H1 (cell line): ENCODE results near the gene PTGES2. TPM values are rescaled to one million over a fixed set of nuclear protein-coding genes. Genes with fewer than 3 reads are reported as not detected.

Experiments used
- CTCF ChIA-PET: fragments of 300-600 bp; sonication (Branson Sonifier 250); formaldehyde crosslinking; loops from one replicate; lab custom pipeline; 2021; ENCODE audit not compliant: partially characterized antibody; lab: Charles Lee
- POLR2A ChIA-PET: fragments of 300-600 bp; sonication (Branson Sonifier 250); formaldehyde crosslinking; loops from one replicate; lab custom pipeline; 2021; ENCODE audit warnings: inconsistent platforms; ENCODE audit not compliant: partially characterized antibody; lab: Charles Lee
- DNase-seq, 2 experiments: peaks; one replicate each; pipeline versions ENCODE4 v3.0.0 to v3.0.0-alpha.2; 2010 to 2022; ENCODE audit warnings: low spot score in 2 of 2, low read depth in 1 of 2, mixed read lengths in 1 of 2
- FAIRE-seq: peaks from 2 replicates; lab custom pipeline; 2011; peaks lifted over from hg19 to GRCh38; lab: Jason Lieb, UNC
- H2AFZ ChIP-seq: 2 replicates; pipeline ENCODE4 v1.8.1; 2012; ENCODE audit warnings: low read length, inconsistent platforms
- H2AK5ac ChIP-seq: 2 replicates; pipeline ENCODE4 v1.6.1; 2013; ENCODE audit warnings: low read depth, low read length
- H2BK120ac ChIP-seq: replicated peaks from 2 replicates; pipeline ENCODE3; 2013; ENCODE audit warnings: low read depth, low read length, inconsistent platforms
- H2BK12ac ChIP-seq: 2 replicates; pipeline ENCODE4 v1.6.1; 2013; ENCODE audit warnings: low read depth, low read length
- H2BK15ac ChIP-seq: 2 replicates; pipeline ENCODE4 v1.6.1; 2013; ENCODE audit warnings: low read length
- H2BK20ac ChIP-seq: 2 replicates; pipeline ENCODE4 v1.6.1; 2013; ENCODE audit warnings: low read length
- H2BK5ac ChIP-seq: 2 replicates; pipeline ENCODE4 v1.6.1; 2013; ENCODE audit warnings: low read depth, low read length
- H3K14ac ChIP-seq: 2 replicates; pipeline ENCODE4 v1.6.1; 2013; ENCODE audit warnings: inconsistent platforms; ENCODE audit not compliant: insufficient read length
- H3K18ac ChIP-seq: 2 replicates; pipeline ENCODE4 v1.6.1; 2013; ENCODE audit warnings: low read length; ENCODE audit errors: extremely low read depth
- H3K23ac ChIP-seq: 2 replicates; pipeline ENCODE4 v1.6.1; 2013; ENCODE audit warnings: inconsistent platforms; ENCODE audit not compliant: insufficient read length
- H3K23me2 ChIP-seq: 2 replicates; pipeline ENCODE4 v1.6.1; 2013; ENCODE audit warnings: low read depth, low read length
- H3K27ac ChIP-seq: 2 replicates; pipeline ENCODE4 v1.6.1; 2011; ENCODE audit warnings: low read depth, low read length, inconsistent platforms
- H3K27me3 ChIP-seq, 4 experiments: replicated peaks in 1 of 4; 1 replicate in 1 of 4; 2 replicates in 3 of 4; pipeline versions ENCODE4 v1.6.1 to v1.8.1; 2011 to 2013; ENCODE audit warnings: low read length in 3 of 4, mild to moderate bottlenecking in 3 of 4, inconsistent platforms in 2 of 4, mixed read lengths in 2 of 4, moderate library complexity in 1 of 4; ENCODE audit not compliant: control insufficient read depth in 3 of 4, insufficient read depth in 3 of 4; ENCODE audit errors: extremely low read depth in 1 of 4
- H3K36me3 ChIP-seq, 4 experiments: 2 replicates each; pipeline versions ENCODE4 v1.6.1 to v1.8.1; 2011 to 2013; ENCODE audit warnings: mild to moderate bottlenecking in 4 of 4, low read length in 3 of 4, moderate library complexity in 2 of 4, control low read depth in 1 of 4, inconsistent platforms in 1 of 4; ENCODE audit not compliant: insufficient read depth in 4 of 4, control insufficient read depth in 2 of 4
- H3K4ac ChIP-seq: replicated peaks from 2 replicates; pipeline ENCODE3; 2013; ENCODE audit warnings: low read length, low read depth, mixed read lengths, inconsistent platforms; ENCODE audit not compliant: insufficient read length
- H3K4me1 ChIP-seq, 4 experiments: replicated peaks in 1 of 4; 1 replicate in 1 of 4; 2 replicates in 3 of 4; pipeline versions ENCODE4 v1.6.1 to v1.8.1; 2011 to 2013; ENCODE audit warnings: low read length in 3 of 4, inconsistent platforms in 2 of 4, mixed read lengths in 1 of 4; ENCODE audit not compliant: insufficient read depth in 4 of 4, control insufficient read depth in 3 of 4
- H3K4me2 ChIP-seq, 2 experiments: 2 replicates each; pipeline versions ENCODE4 v1.6.1 to v1.8.1; 2011 to 2013; ENCODE audit warnings: low read depth in 2 of 2, low read length in 2 of 2, control low read depth in 1 of 2, inconsistent platforms in 1 of 2, mild to moderate bottlenecking in 1 of 2; ENCODE audit not compliant: insufficient read depth in 1 of 2
- H3K4me3 ChIP-seq, 4 experiments: fragments of 200-600, 300-600 bp in 1 of 4; sonication (generic), shearing (Covaris generic), sonication (Bioruptor Twin) in 1 of 4; 2 replicates each; pipeline versions ENCODE4 v1.5.1 to v1.8.1; 2011 to 2016; ENCODE audit warnings: low read length in 4 of 4, low read depth in 3 of 4, control low read depth in 2 of 4, inconsistent platforms in 2 of 4, mild to moderate bottlenecking in 2 of 4, mixed read lengths in 1 of 4, moderate library complexity in 1 of 4; ENCODE audit not compliant: insufficient read depth in 2 of 4; ENCODE audit errors: extremely low read depth in 1 of 4
- H3K56ac ChIP-seq: replicated peaks from 2 replicates; pipeline ENCODE3; 2013; ENCODE audit warnings: low read depth, mild to moderate bottlenecking, mixed read lengths, low read length, inconsistent platforms; ENCODE audit not compliant: insufficient read length
- H3K79me1 ChIP-seq: 2 replicates; pipeline ENCODE4 v1.6.1; 2013; ENCODE audit warnings: low read depth, low read length, control low read depth
- H3K79me2 ChIP-seq, 2 experiments: 2 replicates each; pipeline versions ENCODE4 v1.6.1 to v1.8.1; 2012 to 2013; ENCODE audit warnings: low read length in 2 of 2, mild to moderate bottlenecking in 2 of 2, inconsistent platforms in 1 of 2; ENCODE audit not compliant: insufficient read depth in 2 of 2, control insufficient read depth in 1 of 2
- H3K9ac ChIP-seq, 4 experiments: replicated peaks in 1 of 4; 1 replicate in 1 of 4; 2 replicates in 3 of 4; pipeline versions ENCODE4 v1.6.1 to v1.8.1; 2011 to 2013; ENCODE audit warnings: low read depth in 3 of 4, low read length in 3 of 4, control low read depth in 2 of 4, mild to moderate bottlenecking in 2 of 4, moderate library complexity in 2 of 4, inconsistent platforms in 1 of 4; ENCODE audit errors: extremely low read depth in 1 of 4
- H3K9me3 ChIP-seq, 2 experiments: 2 replicates each; pipeline versions ENCODE4 v1.6.1 to v1.8.1; 2012 to 2013; ENCODE audit warnings: mild to moderate bottlenecking in 2 of 2, moderate library complexity in 2 of 2, control low read depth in 1 of 2, inconsistent platforms in 1 of 2, low read depth in 1 of 2, low read length in 1 of 2, mixed read lengths in 1 of 2; ENCODE audit not compliant: insufficient read depth in 2 of 2
- H4K20me1 ChIP-seq, 2 experiments: replicated peaks in 1 of 2; 2 replicates each; pipeline versions ENCODE3 to v1.8.1; 2011 to 2013; ENCODE audit warnings: inconsistent platforms in 2 of 2, low read length in 2 of 2, mild to moderate bottlenecking in 1 of 2; ENCODE audit not compliant: insufficient read depth in 2 of 2, control insufficient read depth in 1 of 2
- H4K5ac ChIP-seq: 2 replicates; pipeline ENCODE4 v1.6.1; 2013; ENCODE audit warnings: low read length, low read depth, mixed read lengths, inconsistent platforms; ENCODE audit not compliant: insufficient read length
- H4K8ac ChIP-seq: 2 replicates; pipeline ENCODE4 v1.8.0; 2013; ENCODE audit warnings: mild to moderate bottlenecking, moderate library complexity, low read length, inconsistent platforms; ENCODE audit not compliant: insufficient read depth; ENCODE audit errors: extremely low read depth
- H4K91ac ChIP-seq: replicated peaks from 2 replicates; pipeline ENCODE3; 2013; ENCODE audit warnings: low read length, mixed read lengths, inconsistent platforms; ENCODE audit not compliant: insufficient read length
- BRCA1 ChIP-seq: IDR thresholded peaks from 2 replicates; pipeline ENCODE4 v1.6.1; 2012; ENCODE audit warnings: low read depth, low read length, improper control_type of control experiment
- CEBPB ChIP-seq: IDR thresholded peaks from 2 replicates; pipeline ENCODE4 v1.6.1; 2012; ENCODE audit warnings: low read depth, low read length
- CHD1 ChIP-seq: IDR thresholded peaks from 2 replicates; pipeline ENCODE4 v1.6.1; 2012; ENCODE audit warnings: low read depth, low read length, improper control_type of control experiment
- KDM4A ChIP-seq: IDR thresholded peaks from one replicate; pipeline ENCODE4 v1.7.1; 2012; ENCODE audit warnings: low read depth, mild to moderate bottlenecking, moderate library complexity, low read length, inconsistent platforms; ENCODE audit not compliant: severe bottlenecking
- NANOG ChIP-seq: IDR thresholded peaks from 2 replicates; pipeline ENCODE4 v1.6.1; 2011; ENCODE audit warnings: low read length, low read depth, mild to moderate bottlenecking, inconsistent platforms; ENCODE audit not compliant: insufficient read depth, poor library complexity, severe bottlenecking
- RAD21 ChIP-seq, 2 experiments: IDR thresholded peaks in 1 of 2; conservative IDR thresholded peaks in 1 of 2; 2 replicates each; pipeline ENCODE4 v1.6.1; 2011; ENCODE audit warnings: low read depth in 2 of 2, low read length in 2 of 2, improper control_type of control experiment in 1 of 2, inconsistent platforms in 1 of 2, mild to moderate bottlenecking in 1 of 2, moderate library complexity in 1 of 2
- RXRA ChIP-seq: IDR thresholded peaks from 2 replicates; pipeline ENCODE4 v1.6.1; 2011; ENCODE audit warnings: low read depth, mild to moderate bottlenecking, low read length, moderate library complexity; ENCODE audit not compliant: insufficient read depth
- YY1 ChIP-seq: IDR thresholded peaks from 2 replicates; pipeline ENCODE4 v1.6.1; 2011; ENCODE audit warnings: low read depth, mild to moderate bottlenecking, low read length
- WGBS, 2 experiments: shearing (Covaris generic) in 1 of 2; methylation state at CpG; one replicate each; pipeline versions ENCODE4 v1.1.6 to v1.1.7; 2013 to 2015; ENCODE audit warnings: low lambda C conversion rate in 2 of 2, mixed read lengths in 2 of 2, inconsistent platforms in 1 of 2, low coverage in 1 of 2, missing lambda C conversion rate in 1 of 2; ENCODE audit not compliant: insufficient replicate concordance in 2 of 2, insufficient coverage in 1 of 2, insufficient read length in 1 of 2; ENCODE audit errors: extremely low coverage in 1 of 2, missing lambda C conversion rate in 1 of 2; 5-methylcytosine and 5-hydroxymethylcytosine counted together
- polyA plus RNA-seq, 7 experiments: library from polyadenylated mRNA; depleted of rRNA in 3 of 7; stranded (reverse) in 5 of 7; unstranded in 2 of 7; fragments of >200 nt in 5 of 7; fragments of 200-250 nt in 2 of 7; gene quantifications; 1 replicate in 5 of 7; 2 replicates in 1 of 7; 4 replicates in 1 of 7; pipeline versions ENCODE4 v1.2.1 to v1.2.3, GENCODE V29; 2011 to 2013; ENCODE audit warnings: missing spikeins in 2 of 7, mixed read lengths in 2 of 7
- total RNA-seq: library from RNA; stranded (reverse); fragmentation: NEBNext Ultra II Directional; extraction: Animal tissue kit (Norgen Biotek cat#: 25700); gene quantifications from 2 replicates; pipeline ENCODE4 v1.2.1, GENCODE V29; 2021

Gene PTGES2
- total and polyA plus RNA-seq, 2 of the 8 experiments (the other 6 are each of a cell fraction or from before 2014, with no cell fraction given), result 80.7 to 81.2 TPM

- Histone ChIP-seq H2AFZ (no peak overlapping the region), H2BK12ac (no peak overlapping the region)
- WGBS, 2 experiments, result 83% methylated on average over 7 of the region's 7 CpGs; no CpG with 5 or more reads in 1 of the 2 experiments
- TF ChIP-seq CEBPB (no peak), CHD1 (no peak), RAD21 (IDR thresholded peaks at IDR 0.05 in 1 of 2, conservative IDR thresholded peaks at IDR 0.05 in 1 of 2; ENCODE audit: low read depth in 2 of 2, low read length in 2 of 2) (no peak), KDM4A (no peak), NANOG (no peak), YY1 (no peak), BRCA1 (no peak), RXRA (no peak)
Measured at GRCh38 chr9:128155736-128156500, 28.4 kb upstream of the PTGES2 start.

More at GRCh38 chr9:128155736-128156500, 28.4 kb upstream of the PTGES2 start:
- H4K5ac ChIP-seq, result no peak overlapping the region
- no peak overlapping the region for H4K8ac ChIP-seq
- no peak overlapping the region for H3K14ac ChIP-seq
- DNase-seq, result no peak
- H3K4me2 ChIP-seq, result no peak overlapping the region
- no peak overlapping the region for H3K27ac ChIP-seq
- no peak overlapping the region for H2BK20ac ChIP-seq
- no peak for FAIRE-seq
- H3K56ac ChIP-seq, result no peak overlapping the region
- no peak overlapping the region for H3K4me3 ChIP-seq
- H3K4ac ChIP-seq, result no peak overlapping the region
- ChIA-PET POLR2A (interaction anchor here (1.5 kb wide), 1 partner anchor 57 kb away, joined by 5 read pairs; no protein-coding TSS in a partner anchor), CTCF (interaction anchor here (1.2 to 3.4 kb wide), 6 partner anchors 10 to 1581 kb away, joined by 3 to 13 read pairs (median 4); no protein-coding TSS in a partner anchor)
- H3K18ac ChIP-seq, result no peak overlapping the region
- peaks cover 0 to 2% of the 10 kb centered on the region in 2 experiments for H4K20me1 ChIP-seq
- H3K23me2 ChIP-seq, result peaks cover 5% of the 10 kb centered on the region; the same call in 1 of the 2 replicates
- H2BK5ac ChIP-seq, result no peak overlapping the region
- H4K91ac ChIP-seq, result no peak overlapping the region
- H3K79me1 ChIP-seq, result no peaks in the 10 kb centered on the region
- peaks cover 0 to 8% (median 2%) of the 10 kb centered on the region in 4 experiments; a peak in 6 of 7 replicates for H3K4me1 ChIP-seq
- H2BK15ac ChIP-seq, result no peak overlapping the region
- H3K23ac ChIP-seq, result no peak overlapping the region
- H3K36me3 ChIP-seq, result no peaks in the 10 kb centered on the region
- H3K9ac ChIP-seq, result no peak overlapping the region
- H3K79me2 ChIP-seq, result no peaks in the 10 kb centered on the region
- no peak overlapping the region for H2BK120ac ChIP-seq
- no peaks in the 10 kb centered on the region; a peak in 2 of 7 replicates for H3K27me3 ChIP-seq
- no peaks in the 10 kb centered on the region for H3K9me3 ChIP-seq
- no peak overlapping the region for H2AK5ac ChIP-seq
